PC-9 (cell line): ENCODE measurements around the gene CAMSAP3. TPM values are rescaled to one million over a fixed set of nuclear protein-coding genes. Genes with fewer than 3 reads are reported as not detected.

Experiments
- BruUV-seq: library from RNA; stranded (reverse); fragments of 400-500 nt; replicated peaks from 2 replicates; lab custom pipeline; 2021; lab: Mats Ljungman, UMichigan
- CTCF ChIA-PET: fragments of 300-600 bp; sonication (Branson Sonifier 250); formaldehyde crosslinking; loops from one replicate; lab custom pipeline; 2022; ENCODE audit warnings: antibody characterized with exemption; lab: Charles Lee
- POLR2A ChIA-PET: fragments of 300-600 bp; sonication (Branson Sonifier 250); formaldehyde crosslinking; loops from one replicate; lab custom pipeline; 2022; ENCODE audit warnings: antibody characterized with exemption; ENCODE audit not compliant: unreplicated experiment; lab: Charles Lee
- DNase-seq, 2 experiments: peaks; one replicate each; pipeline versions ENCODE4 v3.0.0 to v3.0.0-alpha.2; 2015 to 2022; ENCODE audit warnings: mixed read lengths in 1 of 2
- H2AFZ ChIP-seq: fragments of 200-600 bp; sonication (generic); 2 replicates; pipeline ENCODE4 v1.8.1; 2017; ENCODE audit warnings: antibody characterized with exemption
- H3F3A ChIP-seq: fragments of 200-600 bp; sonication (generic); 2 replicates; pipeline ENCODE4 v1.8.1; 2017; ENCODE audit warnings: antibody characterized with exemption, mild to moderate bottlenecking, low read depth; ENCODE audit not compliant: insufficient read depth
- H3K27ac ChIP-seq: fragments of 200-600 bp; sonication (generic); 2 replicates; pipeline ENCODE4 v1.6.1; 2016; ENCODE audit warnings: mixed run types
- H3K27me3 ChIP-seq: fragments of 200-600 bp; sonication (generic); 2 replicates; pipeline ENCODE4 v1.6.1; 2016; ENCODE audit warnings: low read depth, mixed run types; ENCODE audit not compliant: insufficient read depth
- H3K36me3 ChIP-seq: fragments of 200-600 bp; sonication (generic); 2 replicates; pipeline ENCODE4 v1.6.1; 2016; ENCODE audit warnings: low read depth, mixed run types
- H3K4me1 ChIP-seq: fragments of 200-600 bp; sonication (generic); replicated peaks from 2 replicates; pipeline ENCODE4 v1.6.1; 2016; ENCODE audit warnings: mixed run types; ENCODE audit not compliant: insufficient read depth
- H3K4me2 ChIP-seq: fragments of 200-600 bp; sonication (generic); 2 replicates; pipeline ENCODE4 v1.6.1; 2017; ENCODE audit warnings: mixed run types
- H3K4me3 ChIP-seq: fragments of 200-600 bp; sonication (generic); 2 replicates; pipeline ENCODE4 v1.6.1; 2016; ENCODE audit warnings: mixed run types
- H3K79me2 ChIP-seq: fragments of 200-600 bp; sonication (generic); 2 replicates; pipeline ENCODE4 v1.6.1; 2017; ENCODE audit warnings: low read depth, mixed run types
- H3K9me2 ChIP-seq: fragments of 200-600 bp; sonication (generic); 2 replicates; pipeline ENCODE4 v1.8.1; 2017; ENCODE audit warnings: mild to moderate bottlenecking; ENCODE audit not compliant: insufficient read depth
- H3K9me3 ChIP-seq: fragments of 200-600 bp; sonication (generic); 2 replicates; pipeline ENCODE4 v1.8.1; 2016; ENCODE audit warnings: low read depth; ENCODE audit not compliant: insufficient read depth
- H4K20me1 ChIP-seq: fragments of 200-600 bp; sonication (generic); 2 replicates; pipeline ENCODE4 v1.8.1; 2017; ENCODE audit not compliant: insufficient read depth
- EZH2 ChIP-seq: fragments of 200-600 bp; sonication (generic); IDR thresholded peaks from 2 replicates; pipeline ENCODE4 v1.8.0; 2017; ENCODE audit warnings: antibody characterized with exemption, low read depth
- intact Hi-C: fragments of 100-400 bp; cut with micrococcal nuclease; formaldehyde crosslinking; loops from one replicate; pipeline ENCODE4 v1.10.0; 2022; ENCODE audit not compliant: unreplicated experiment
- total RNA-seq: library from RNA; stranded (reverse); gene quantifications from 2 replicates; pipeline ENCODE4 v1.2.3, GENCODE V29; 2021
- TF ChIP-seq, protein P1 (sequence below): fragments of 200-600 bp; sonication (generic); conservative IDR thresholded peaks from 2 replicates; pipeline ENCODE4 v1.6.1; 2017; ENCODE audit warnings: mixed run types, antibody characterized with exemption, mild to moderate bottlenecking, moderate library complexity

CAMSAP3 gene
- total RNA-seq, 1 experiment from 2014 or later, result 25.9 TPM

DNA sequence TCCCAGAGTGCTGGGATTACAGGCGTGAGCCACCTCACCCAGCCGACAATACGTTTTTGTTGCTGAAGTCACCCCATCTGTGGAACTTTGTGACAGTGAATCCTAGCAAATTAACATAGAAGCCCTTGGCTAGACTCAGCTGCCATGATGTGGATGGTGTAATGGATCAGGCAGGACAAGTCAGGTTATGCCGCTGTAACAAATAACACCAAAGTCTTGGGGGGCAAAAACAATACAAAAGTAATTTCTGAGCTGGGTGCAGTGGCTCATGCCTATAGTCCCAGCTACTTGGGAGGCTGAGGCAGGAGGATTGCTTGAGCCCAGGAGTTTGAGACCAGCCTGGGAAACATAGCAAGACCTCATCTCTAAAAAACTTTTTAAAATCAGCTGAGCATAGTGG, 30.8 kb upstream of the CAMSAP3 start:
- H3K9me3 ChIP-seq, result no peaks in the 10 kb centered on the region
- H3K4me2 ChIP-seq, result no peak overlapping the region
- no TSS peak for BruUV-seq
- H3K27me3 ChIP-seq, result no peaks in the 10 kb centered on the region
- H3K4me3 ChIP-seq, result no peak overlapping the region
- ChIA-PET POLR2A (interaction anchor here (0.6 to 0.7 kb wide), 2 partner anchors 8 to 24 kb away, joined by 3 to 11 read pairs; no protein-coding TSS in a partner anchor), CTCF (interaction anchor here (0.6 kb wide), 1 partner anchor 18 kb away, joined by 3 read pairs; no protein-coding TSS in a partner anchor)
- no peaks in the 10 kb centered on the region for H3K4me1 ChIP-seq
- no peak for DNase-seq
- TF ChIP-seq EZH2, result no peak
- TF ChIP-seq, protein P1, sequence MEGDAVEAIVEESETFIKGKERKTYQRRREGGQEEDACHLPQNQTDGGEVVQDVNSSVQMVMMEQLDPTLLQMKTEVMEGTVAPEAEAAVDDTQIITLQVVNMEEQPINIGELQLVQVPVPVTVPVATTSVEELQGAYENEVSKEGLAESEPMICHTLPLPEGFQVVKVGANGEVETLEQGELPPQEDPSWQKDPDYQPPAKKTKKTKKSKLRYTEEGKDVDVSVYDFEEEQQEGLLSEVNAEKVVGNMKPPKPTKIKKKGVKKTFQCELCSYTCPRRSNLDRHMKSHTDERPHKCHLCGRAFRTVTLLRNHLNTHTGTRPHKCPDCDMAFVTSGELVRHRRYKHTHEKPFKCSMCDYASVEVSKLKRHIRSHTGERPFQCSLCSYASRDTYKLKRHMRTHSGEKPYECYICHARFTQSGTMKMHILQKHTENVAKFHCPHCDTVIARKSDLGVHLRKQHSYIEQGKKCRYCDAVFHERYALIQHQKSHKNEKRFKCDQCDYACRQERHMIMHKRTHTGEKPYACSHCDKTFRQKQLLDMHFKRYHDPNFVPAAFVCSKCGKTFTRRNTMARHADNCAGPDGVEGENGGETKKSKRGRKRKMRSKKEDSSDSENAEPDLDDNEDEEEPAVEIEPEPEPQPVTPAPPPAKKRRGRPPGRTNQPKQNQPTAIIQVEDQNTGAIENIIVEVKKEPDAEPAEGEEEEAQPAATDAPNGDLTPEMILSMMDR, result no peak
- H3F3A ChIP-seq, result peaks cover 6% of the 10 kb centered on the region
- H3K27ac ChIP-seq, result no peak overlapping the region
- H3K36me3 ChIP-seq, result no peaks in the 10 kb centered on the region
- no peaks in the 10 kb centered on the region for H3K9me2 ChIP-seq
- no peak overlapping the region for H2AFZ ChIP-seq
- no peaks in the 10 kb centered on the region for H4K20me1 ChIP-seq
- no peaks in the 10 kb centered on the region for H3K79me2 ChIP-seq
- intact Hi-C loops, result no loop called here

DNA sequence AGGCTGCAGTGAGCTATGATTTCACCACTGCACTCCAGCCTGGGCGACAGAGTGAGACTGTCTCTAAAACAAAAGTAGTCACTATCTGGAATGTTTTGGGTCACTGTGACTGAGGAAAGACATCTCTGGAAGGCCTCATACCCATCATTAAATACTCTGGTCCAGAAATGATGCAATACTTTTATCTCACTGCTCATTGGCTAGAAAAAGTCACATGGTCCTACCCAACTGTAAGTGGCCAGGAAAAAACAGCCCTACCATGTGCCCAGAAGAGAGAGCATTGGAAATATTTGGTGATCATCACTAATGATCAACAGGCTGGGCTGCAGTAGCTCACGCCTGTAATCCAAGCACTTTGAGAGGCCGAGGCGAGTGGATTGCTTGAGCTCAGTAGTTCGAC, 30.3 kb upstream of the CAMSAP3 start:
- POLR2A ChIA-PET, result interaction anchor here (0.6 kb wide), 1 partner anchor 24 kb away, joined by 11 read pairs; no protein-coding TSS in a partner anchor
- no peak overlapping the region for H2AFZ ChIP-seq
- no TSS peak for BruUV-seq
- H3K9me2 ChIP-seq, result no peaks in the 10 kb centered on the region
- no peak overlapping the region for H3K27ac ChIP-seq
- H3K27me3 ChIP-seq, result no peaks in the 10 kb centered on the region
- no peaks in the 10 kb centered on the region for H3K79me2 ChIP-seq
- no peaks in the 10 kb centered on the region for H4K20me1 ChIP-seq
- no peak overlapping the region for H3K4me2 ChIP-seq
- no peaks in the 10 kb centered on the region for H3K9me3 ChIP-seq
- no peaks in the 10 kb centered on the region for H3K36me3 ChIP-seq
- intact Hi-C loops, result no loop called here
- no peaks in the 10 kb centered on the region for H3K4me1 ChIP-seq
- CTCF ChIA-PET, result interaction anchor here (0.6 kb wide), 1 partner anchor 17 kb away, joined by 3 read pairs; no protein-coding TSS in a partner anchor
- TF ChIP-seq, protein P1, result no peak
- no peak for DNase-seq
- no peak overlapping the region for H3K4me3 ChIP-seq
- H3F3A ChIP-seq, result peaks cover 6% of the 10 kb centered on the region

DNA sequence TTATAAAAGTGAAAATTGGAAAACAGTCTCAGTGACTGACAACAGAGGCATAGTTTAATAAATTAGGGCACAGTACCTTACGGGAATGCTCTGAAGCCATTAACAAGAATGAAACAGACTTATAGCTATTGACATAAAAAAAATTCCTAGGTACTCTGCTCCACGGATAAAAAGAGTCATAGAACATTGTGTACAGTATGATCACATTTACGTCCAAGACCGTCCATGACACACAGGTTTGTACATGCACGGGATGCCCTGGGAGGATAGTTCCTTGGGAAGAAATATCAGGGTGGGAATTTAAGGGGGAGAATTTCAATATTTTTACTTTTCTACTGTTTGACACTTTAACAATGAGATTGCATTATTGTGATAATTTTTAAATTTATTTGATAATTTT, 24.9 kb upstream of the CAMSAP3 start:
- ChIA-PET CTCF (no interaction called here), POLR2A (no interaction called here)
- no peak overlapping the region for H3K27ac ChIP-seq

More for the DNA sequence above, 24.9 kb upstream of the CAMSAP3 start:
- intact Hi-C loops, result no loop called here
- no peak for DNase-seq
- Histone ChIP-seq H3K4me3 (no peak overlapping the region), H3K9me2 (no peaks in the 10 kb centered on the region), H3K79me2 (no peaks in the 10 kb centered on the region), H3F3A (peaks cover 31% of the 10 kb centered on the region), H2AFZ (no peak overlapping the region), H3K36me3 (no peaks in the 10 kb centered on the region), H3K4me2 (no peak overlapping the region), H4K20me1 (no peaks in the 10 kb centered on the region), H3K4me1 (0 out of 2 replicates have a peak, but pooled peaks cover 8% of the 10 kb centered on the region), H3K27me3 (no peaks in the 10 kb centered on the region), H3K9me3 (no peaks in the 10 kb centered on the region)
- no peak for TF ChIP-seq EZH2
- TF ChIP-seq, protein P1, result no peak
- no TSS peak for BruUV-seq
